GM12874 (cell line): ENCODE data around the gene LCLAT1.

Experiments used
- TF ChIP-seq, protein P1 (sequence below): IDR thresholded peaks from 2 replicates; pipeline ENCODE4 v1.5.1; 2011; ENCODE audit warnings: low read depth, mild to moderate bottlenecking, control low read depth, low read length, moderate library complexity; ENCODE audit not compliant: insufficient read depth

The LCLAT1 gene

DNA sequence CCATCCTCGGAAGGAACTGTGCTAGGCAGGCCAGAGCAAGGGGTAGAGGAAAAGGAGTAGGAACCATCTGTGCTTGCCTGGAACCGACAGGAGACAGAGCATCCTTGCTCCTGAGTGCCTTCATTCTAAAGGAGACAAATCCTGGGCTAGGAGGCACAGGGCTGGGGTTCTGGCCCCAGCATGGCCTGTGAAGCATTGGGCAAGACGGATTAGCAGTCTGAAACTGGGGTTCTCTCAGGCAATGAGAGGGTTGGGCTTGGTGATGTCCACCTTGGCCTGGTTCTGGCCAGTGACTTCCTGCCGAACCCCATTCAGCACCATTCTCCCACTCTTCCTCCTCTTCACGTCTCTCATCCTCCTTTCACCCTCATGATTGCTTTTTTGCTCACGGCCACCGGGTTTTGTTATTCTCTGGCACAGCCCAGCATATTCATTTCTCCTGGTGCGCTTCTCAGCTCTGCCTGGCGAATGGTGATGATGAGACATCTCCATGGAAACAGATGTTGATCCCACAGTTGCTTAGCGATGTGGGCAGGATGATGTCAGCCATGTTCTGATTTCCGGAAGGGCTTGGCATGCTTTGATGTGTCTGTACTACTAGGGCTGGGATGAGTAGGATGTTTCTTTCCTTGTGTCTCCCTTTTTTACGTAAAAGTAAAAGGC is 232.5 kb downstream of the LCLAT1 start:
- TF ChIP-seq, protein P1, sequence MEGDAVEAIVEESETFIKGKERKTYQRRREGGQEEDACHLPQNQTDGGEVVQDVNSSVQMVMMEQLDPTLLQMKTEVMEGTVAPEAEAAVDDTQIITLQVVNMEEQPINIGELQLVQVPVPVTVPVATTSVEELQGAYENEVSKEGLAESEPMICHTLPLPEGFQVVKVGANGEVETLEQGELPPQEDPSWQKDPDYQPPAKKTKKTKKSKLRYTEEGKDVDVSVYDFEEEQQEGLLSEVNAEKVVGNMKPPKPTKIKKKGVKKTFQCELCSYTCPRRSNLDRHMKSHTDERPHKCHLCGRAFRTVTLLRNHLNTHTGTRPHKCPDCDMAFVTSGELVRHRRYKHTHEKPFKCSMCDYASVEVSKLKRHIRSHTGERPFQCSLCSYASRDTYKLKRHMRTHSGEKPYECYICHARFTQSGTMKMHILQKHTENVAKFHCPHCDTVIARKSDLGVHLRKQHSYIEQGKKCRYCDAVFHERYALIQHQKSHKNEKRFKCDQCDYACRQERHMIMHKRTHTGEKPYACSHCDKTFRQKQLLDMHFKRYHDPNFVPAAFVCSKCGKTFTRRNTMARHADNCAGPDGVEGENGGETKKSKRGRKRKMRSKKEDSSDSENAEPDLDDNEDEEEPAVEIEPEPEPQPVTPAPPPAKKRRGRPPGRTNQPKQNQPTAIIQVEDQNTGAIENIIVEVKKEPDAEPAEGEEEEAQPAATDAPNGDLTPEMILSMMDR = no peak

DNA sequence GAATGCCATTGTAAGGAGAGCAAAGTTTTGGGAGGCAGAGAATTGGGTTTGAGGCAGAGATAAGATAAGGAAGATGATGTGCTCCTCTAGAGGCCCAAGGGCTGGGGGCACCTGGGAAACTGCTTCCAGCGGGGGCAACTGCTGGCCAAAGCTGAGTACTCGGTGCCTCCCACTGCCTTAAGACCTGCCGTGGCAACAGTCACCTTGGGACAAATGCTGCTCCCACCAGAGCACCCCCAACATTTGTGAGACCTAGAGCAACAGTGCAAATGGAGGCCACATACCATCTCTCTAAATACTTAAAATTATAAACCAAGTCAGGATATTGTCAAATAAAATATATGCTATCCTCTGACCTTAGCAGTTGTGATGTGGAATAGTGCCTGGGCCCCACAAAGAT is 233.1 kb downstream of the LCLAT1 start:
- TF ChIP-seq, protein P1 = no peak

DNA sequence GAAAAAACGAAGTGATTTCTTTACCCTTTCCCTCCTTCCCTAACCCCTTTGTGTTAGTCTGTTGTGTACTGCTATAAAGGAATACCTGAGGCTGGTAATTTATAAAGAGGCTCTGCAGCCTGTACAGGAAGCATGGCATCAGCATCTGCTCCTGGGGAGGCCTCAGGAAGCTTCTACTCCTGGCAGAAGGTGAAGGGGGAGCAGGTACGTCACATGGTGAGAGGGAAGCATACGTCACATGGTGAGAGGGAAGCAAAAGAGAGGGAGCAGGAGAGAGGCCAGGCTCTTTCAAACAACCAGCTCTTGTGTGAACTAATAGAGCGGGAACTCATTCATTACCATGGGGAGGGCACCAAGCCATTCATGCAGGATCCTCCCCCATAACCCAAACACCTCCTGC is 234.0 kb downstream of the LCLAT1 start:
- TF ChIP-seq, protein P1 = no peak

DNA sequence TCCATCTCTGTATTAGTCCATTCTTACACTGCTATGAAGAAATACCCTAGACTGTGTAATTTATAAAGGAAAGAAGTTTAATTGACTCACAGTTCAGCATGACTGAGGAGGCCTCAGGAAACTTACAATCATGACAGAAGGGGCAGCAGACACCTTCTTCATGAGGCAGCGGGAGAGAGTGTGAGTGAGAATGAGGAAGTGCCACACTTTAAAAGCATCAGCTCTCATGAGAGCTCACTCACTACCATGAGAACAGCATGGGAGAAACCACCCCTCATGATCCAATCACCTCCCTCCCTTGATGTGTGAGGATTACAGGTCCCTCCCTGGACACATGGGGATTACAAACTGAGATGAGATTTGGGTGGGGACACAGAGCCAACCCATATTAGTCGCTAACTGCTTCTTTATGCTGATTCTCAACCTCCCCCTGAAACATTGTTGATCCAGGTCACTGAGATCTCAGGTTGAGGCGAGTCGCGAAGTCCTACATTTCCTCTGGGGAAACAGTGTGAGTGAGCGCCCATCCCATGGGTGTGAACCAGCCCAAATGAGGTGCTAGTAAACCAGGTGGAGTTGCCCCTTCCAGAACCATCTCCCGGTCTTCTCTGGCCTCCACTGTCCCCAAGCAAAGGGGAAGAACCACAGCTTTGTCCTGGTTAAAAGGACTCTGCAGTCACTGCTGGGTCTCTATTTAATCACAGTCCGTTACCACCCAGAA is 236.3 kb downstream of the LCLAT1 start:
- TF ChIP-seq, protein P1 = no peak

DNA sequence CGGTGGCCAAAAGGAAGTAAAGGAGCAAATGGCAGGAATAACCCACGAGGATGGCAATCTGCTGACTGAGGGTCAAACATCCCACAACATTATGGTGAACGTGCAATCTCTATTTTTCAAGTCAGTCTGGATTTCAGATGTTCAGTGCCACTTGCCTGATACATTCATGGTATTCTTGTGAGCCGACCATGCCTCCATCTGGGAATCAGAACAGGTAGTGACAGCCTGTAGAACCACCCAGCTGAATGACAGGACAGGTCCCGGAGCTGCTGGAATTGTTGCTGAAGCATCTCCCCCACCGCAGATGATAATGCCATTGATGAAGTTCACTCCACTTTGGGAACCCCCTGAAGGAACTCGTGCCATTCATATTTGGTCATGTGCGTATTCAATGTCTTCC is 237.0 kb downstream of the LCLAT1 start:
- TF ChIP-seq, protein P1 = no peak

DNA sequence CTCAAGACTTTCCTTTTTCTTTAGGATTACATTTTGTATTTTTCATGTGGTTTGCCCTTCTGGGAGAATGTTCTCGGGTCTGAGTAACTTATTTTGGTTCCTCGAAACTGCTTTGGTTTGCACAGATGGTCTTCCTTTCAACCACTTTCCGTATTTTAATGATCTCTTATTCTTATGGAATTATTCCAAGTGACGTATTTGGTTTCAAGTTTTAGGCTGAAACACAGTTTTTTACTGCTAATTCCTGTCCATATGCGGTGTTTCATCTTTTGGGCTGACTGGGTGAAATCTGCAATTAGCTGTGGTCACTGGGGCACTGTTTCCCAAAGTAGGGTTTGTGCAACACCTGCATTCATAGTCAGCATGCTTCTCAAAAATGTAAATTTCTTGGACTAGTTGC is 237.5 kb downstream of the LCLAT1 start:
- TF ChIP-seq, protein P1 = no peak

DNA sequence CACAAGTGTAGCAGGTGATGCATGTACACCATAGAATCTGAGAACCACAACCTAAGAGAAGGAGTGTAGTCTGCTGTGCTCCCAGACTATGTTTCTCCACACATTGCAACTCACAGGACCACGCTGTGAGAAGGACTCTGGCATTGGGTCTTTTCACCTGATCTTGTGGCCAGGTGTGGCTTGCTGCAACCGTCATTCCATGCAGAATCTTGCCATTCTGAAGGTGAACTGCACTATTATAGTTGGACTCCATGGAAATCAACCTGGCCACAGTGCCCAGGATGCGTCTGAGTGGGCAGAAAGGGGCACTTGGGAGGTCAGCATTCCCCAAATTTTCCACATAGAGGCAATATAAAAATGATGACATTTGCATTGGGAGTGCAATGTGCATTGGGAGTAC is 237.9 kb downstream of the LCLAT1 start:
- TF ChIP-seq, protein P1 = no peak
